H9 (cell line): ENCODE data around the gene HEBP2. TPM values are rescaled to one million over a fixed set of nuclear protein-coding genes. Genes with fewer than 3 reads are reported as not detected.

Source experiments
- DNase-seq: peaks from one replicate; pipeline ENCODE4 v3.0.0-alpha.2; 2017
- H2AFZ ChIP-seq: one replicate; pipeline ENCODE4 v1.6.1; 2013; ENCODE audit warnings: mild to moderate bottlenecking, low read length, control low read depth, moderate library complexity
- H2AK5ac ChIP-seq: 2 replicates; pipeline ENCODE4 v1.6.1; 2013; ENCODE audit warnings: low read length, control low read depth, mixed read lengths; ENCODE audit not compliant: insufficient read length
- H2BK120ac ChIP-seq: one replicate; pipeline ENCODE4 v1.6.1; 2013; ENCODE audit warnings: low read depth, mild to moderate bottlenecking, low read length, control low read depth, inconsistent platforms; ENCODE audit not compliant: poor library complexity, severe bottlenecking
- H2BK12ac ChIP-seq: 2 replicates; pipeline ENCODE4 v1.6.1; 2013; ENCODE audit warnings: low read length, control low read depth, mixed read lengths, low read depth; ENCODE audit not compliant: insufficient read length
- H2BK15ac ChIP-seq: 2 replicates; pipeline ENCODE4 v1.6.1; 2013; ENCODE audit warnings: low read depth, low read length, control low read depth
- H2BK20ac ChIP-seq: one replicate; pipeline ENCODE4 v1.6.1; 2013; ENCODE audit warnings: low read depth, mild to moderate bottlenecking, low read length, control low read depth, inconsistent platforms; ENCODE audit not compliant: poor library complexity, severe bottlenecking
- H2BK5ac ChIP-seq: 2 replicates; pipeline ENCODE4 v1.6.1; 2013; ENCODE audit warnings: low read length, control low read depth, mixed read lengths; ENCODE audit not compliant: insufficient read length
- H3K14ac ChIP-seq: 2 replicates; pipeline ENCODE4 v1.6.1; 2013; ENCODE audit warnings: low read length, control low read depth; ENCODE audit not compliant: insufficient read depth
- H3K18ac ChIP-seq: 2 replicates; pipeline ENCODE4 v1.6.1; 2013; ENCODE audit warnings: low read depth, mild to moderate bottlenecking, mixed read lengths, low read length, control low read depth; ENCODE audit not compliant: insufficient read length
- H3K23ac ChIP-seq: 2 replicates; pipeline ENCODE4 v1.6.1; 2013; ENCODE audit warnings: low read length, control low read depth, mixed read lengths, low read depth; ENCODE audit not compliant: insufficient read length
- H3K23me2 ChIP-seq: 2 replicates; pipeline ENCODE4 v1.6.1; 2013; ENCODE audit warnings: low read depth, mild to moderate bottlenecking, mixed read lengths, low read length, control low read depth; ENCODE audit not compliant: insufficient read length, poor library complexity, severe bottlenecking
- H3K27ac ChIP-seq: 2 replicates; pipeline ENCODE4 v1.5.1; 2013; ENCODE audit warnings: low read length, control low read depth, mixed read lengths, low read depth; ENCODE audit not compliant: insufficient read length
- H3K27me3 ChIP-seq: 2 replicates; pipeline ENCODE4 v1.6.1; 2013; ENCODE audit warnings: low read length, control low read depth, inconsistent platforms; ENCODE audit not compliant: insufficient read depth
- H3K4ac ChIP-seq: 2 replicates; pipeline ENCODE4 v1.6.1; 2013; ENCODE audit warnings: low read depth, mild to moderate bottlenecking, control low read depth, inconsistent platforms, low read length, moderate library complexity
- H3K4me1 ChIP-seq: 2 replicates; pipeline ENCODE4 v1.6.1; 2013; ENCODE audit warnings: low read length, control low read depth, inconsistent platforms; ENCODE audit not compliant: insufficient read depth
- H3K4me2 ChIP-seq: 2 replicates; pipeline ENCODE4 v1.6.1; 2013; ENCODE audit warnings: low read length, control low read depth, mixed read lengths; ENCODE audit not compliant: insufficient read length, insufficient read depth
- H3K56ac ChIP-seq: 2 replicates; pipeline ENCODE4 v1.6.1; 2013; ENCODE audit warnings: low read depth, mild to moderate bottlenecking, mixed read lengths, low read length, control low read depth; ENCODE audit not compliant: insufficient read length
- H3K79me1 ChIP-seq: 2 replicates; pipeline ENCODE4 v1.6.1; 2013; ENCODE audit warnings: low read depth, mild to moderate bottlenecking, moderate library complexity, low read length, control low read depth, inconsistent platforms; ENCODE audit not compliant: insufficient read depth, poor library complexity, severe bottlenecking
- H3K79me2 ChIP-seq: 2 replicates; pipeline ENCODE4 v1.6.1; 2013; ENCODE audit warnings: low read length, control low read depth, inconsistent platforms; ENCODE audit not compliant: insufficient read depth
- H3K9ac ChIP-seq: 2 replicates; pipeline ENCODE4 v1.6.1; 2013; ENCODE audit warnings: low read length, control low read depth, mixed read lengths; ENCODE audit not compliant: insufficient read length; ENCODE audit errors: extremely low read depth
- H3K9me3 ChIP-seq: one replicate; pipeline ENCODE4 v1.6.1; 2013; ENCODE audit warnings: low read depth, low read length, inconsistent platforms; ENCODE audit not compliant: control insufficient read depth
- H3T11ph ChIP-seq: one replicate; pipeline ENCODE4 v1.6.1; 2013; ENCODE audit warnings: mild to moderate bottlenecking, low read length, control low read depth, inconsistent platforms
- H4K20me1 ChIP-seq: one replicate; pipeline ENCODE4 v1.6.1; 2013; ENCODE audit not compliant: control insufficient read depth, insufficient read length, insufficient read depth
- H4K5ac ChIP-seq: 2 replicates; pipeline ENCODE4 v1.6.1; 2013; ENCODE audit warnings: low read depth, mild to moderate bottlenecking, mixed read lengths, low read length, control low read depth; ENCODE audit not compliant: insufficient read length
- H4K8ac ChIP-seq: replicated peaks from 2 replicates; pipeline ENCODE4 v1.6.1; 2013; ENCODE audit warnings: low read length, control low read depth, mixed read lengths, low read depth; ENCODE audit not compliant: insufficient read length
- H4K91ac ChIP-seq: 2 replicates; pipeline ENCODE4 v1.6.1; 2013; ENCODE audit warnings: low read depth, mild to moderate bottlenecking, moderate library complexity, mixed read lengths, low read length, control low read depth; ENCODE audit not compliant: insufficient read length
- H3K27ac Mint-ChIP-seq, 3 experiments: 2 replicates in 2 of 3; 3 replicates in 1 of 3; pipeline ENCODE4 v1.8.0; 2020 to 2021; ENCODE audit warnings: mixed read lengths in 3 of 3, mild to moderate bottlenecking in 1 of 3, moderate library complexity in 1 of 3
- H3K27me3 Mint-ChIP-seq: 2 replicates; pipeline ENCODE4 v1.8.0; 2021; ENCODE audit warnings: low read depth, mild to moderate bottlenecking, moderate library complexity, mixed read lengths
- H3K36me3 Mint-ChIP-seq, 3 experiments: 2 replicates in 2 of 3; 3 replicates in 1 of 3; pipeline ENCODE4 v1.8.0; 2020 to 2021; ENCODE audit warnings: low read depth in 3 of 3, mixed read lengths in 3 of 3; ENCODE audit not compliant: insufficient read depth in 1 of 3
- H3K4me1 Mint-ChIP-seq, 2 experiments: 2 replicates each; pipeline ENCODE4 v1.8.0; 2020; ENCODE audit warnings: mixed read lengths in 2 of 2
- H3K4me3 Mint-ChIP-seq, 2 experiments: 2 replicates in 1 of 2; 3 replicates in 1 of 2; pipeline ENCODE4 v1.8.0; 2020 to 2021; ENCODE audit warnings: mild to moderate bottlenecking in 2 of 2, mixed read lengths in 2 of 2, moderate library complexity in 1 of 2
- H3K9me3 Mint-ChIP-seq, 2 experiments: 2 replicates in 1 of 2; 3 replicates in 1 of 2; pipeline ENCODE4 v1.8.0; 2020; ENCODE audit warnings: mild to moderate bottlenecking in 2 of 2, mixed read lengths in 2 of 2, moderate library complexity in 1 of 2
- CTCF ChIP-seq: fragments of 200-600 bp; sonication (generic); conservative IDR thresholded peaks from 3 replicates; pipeline ENCODE4 v1.8.0; 2021; ENCODE audit warnings: antibody characterized with exemption, mild to moderate bottlenecking
- WGBS: extraction: QIAGEN DNeasy Blood & Tissue Kit; methylation state at CpG from one replicate; pipeline ENCODE4 v1.1.7; 2013; ENCODE audit warnings: missing lambda C conversion rate, low lambda C conversion rate, mixed read lengths; ENCODE audit not compliant: insufficient read length; ENCODE audit errors: extremely low coverage; 5-methylcytosine and 5-hydroxymethylcytosine counted together
- total RNA-seq: library from RNA; stranded (reverse); gene quantifications from 2 replicates; pipeline ENCODE4 v1.2.1, GENCODE V29; 2021

Gene HEBP2
- total RNA-seq, 1 experiment from 2014 or later, result 57.8 TPM

- Histone ChIP-seq H4K20me1 (no peaks in the 10 kb centered on the region), H4K8ac (no peak overlapping the region), H3K14ac (no peak overlapping the region), H4K5ac (no peak overlapping the region), H3K79me1 (no peaks in the 10 kb centered on the region), H3K9ac (no peak overlapping the region), H2BK120ac (no peak overlapping the region), H3K23ac (no peak overlapping the region), H3K23me2 (no peaks in the 10 kb centered on the region), H2AFZ (no peak overlapping the region), H3K27me3 (no peaks in the 10 kb centered on the region), H3K4me1 (no peaks in the 10 kb centered on the region), H3K4ac (no peak overlapping the region), H3K9me3 (no peaks in the 10 kb centered on the region), H3K4me2 (no peak overlapping the region), H2AK5ac (no peak overlapping the region), H2BK12ac (no peak overlapping the region), H3K56ac (no peak overlapping the region), H2BK5ac (no peak overlapping the region), H3K27ac (no peak overlapping the region), H2BK20ac (no peak overlapping the region), H3T11ph (no peak overlapping the region), H3K18ac (no peak overlapping the region), H3K79me2 (no peaks in the 10 kb centered on the region), H4K91ac (no peak overlapping the region), H2BK15ac (no peak overlapping the region)
- WGBS, result no CpG with 5 or more reads among the region's 1 CpG
- Mint-ChIP-seq H3K9me3 (no peaks in the 10 kb centered on the region), H3K36me3 (peaks cover 11 to 30% (median 16%) of the 10 kb centered on the region in 3 experiments), H3K4me3 (no peak overlapping the region), H3K4me1 (peaks cover 4 to 5% of the 10 kb centered on the region in 2 experiments; a peak in 3 of 4 replicates), H3K27ac (no peak overlapping the region), H3K27me3 (no peaks in the 10 kb centered on the region)
- TF ChIP-seq CTCF, result no peak
- no peak for DNase-seq
These were observed 57.6 kb downstream of the HEBP2 start for GRCh38 chr6:138461647-138462046.
